ENCODE measurements around the gene RPS3A. TPM values are rescaled to one million over a fixed set of nuclear protein-coding genes. Genes with fewer than 3 reads are reported as not detected.
"Not testable (repeated sequence)": the region's sequence is repeated elsewhere in the genome, so short reads cannot be mapped to it uniquely, and the experiment has no call there.

The RPS3A gene
- total RNA-seq, 1 donor from 2014 or later, result 1,447 TPM

DNA sequence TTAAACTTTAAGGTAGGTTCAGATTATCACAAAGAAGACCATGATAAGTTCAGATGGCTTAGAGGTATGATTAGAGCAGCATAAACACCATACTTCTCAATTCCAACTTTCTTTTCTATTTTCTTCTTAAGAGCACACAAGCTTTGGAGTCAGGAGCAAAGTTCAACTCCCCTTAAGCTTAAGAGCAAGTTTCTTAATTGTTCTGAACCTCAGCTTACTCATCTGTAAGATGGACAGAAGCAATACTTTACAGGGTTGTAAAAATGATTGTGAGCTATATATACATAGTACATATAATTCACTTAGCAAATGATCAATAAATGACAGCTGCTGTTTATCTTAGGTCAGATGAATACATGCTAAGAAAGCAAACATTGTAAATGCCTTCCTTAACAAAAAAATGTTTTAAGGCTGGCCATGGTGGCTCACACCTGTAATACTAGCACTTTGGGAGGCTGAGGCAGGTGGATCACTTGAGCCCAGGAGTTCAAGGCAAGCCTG, 25.0 kb upstream of the RPS3A start:
- Histone ChIP-seq H3K27me3 (ENCODE audit: low read depth) (no peaks in the 10 kb centered on the region), H3K4me1 (no peaks in the 10 kb centered on the region), H3K27ac (no peak overlapping the region), H3K9me3 (no peaks in the 10 kb centered on the region), H3K36me3 (no peaks in the 10 kb centered on the region), H3K4me3 (no peak overlapping the region)
- ATAC-seq, result no peak
- TF ChIP-seq, protein P1, sequence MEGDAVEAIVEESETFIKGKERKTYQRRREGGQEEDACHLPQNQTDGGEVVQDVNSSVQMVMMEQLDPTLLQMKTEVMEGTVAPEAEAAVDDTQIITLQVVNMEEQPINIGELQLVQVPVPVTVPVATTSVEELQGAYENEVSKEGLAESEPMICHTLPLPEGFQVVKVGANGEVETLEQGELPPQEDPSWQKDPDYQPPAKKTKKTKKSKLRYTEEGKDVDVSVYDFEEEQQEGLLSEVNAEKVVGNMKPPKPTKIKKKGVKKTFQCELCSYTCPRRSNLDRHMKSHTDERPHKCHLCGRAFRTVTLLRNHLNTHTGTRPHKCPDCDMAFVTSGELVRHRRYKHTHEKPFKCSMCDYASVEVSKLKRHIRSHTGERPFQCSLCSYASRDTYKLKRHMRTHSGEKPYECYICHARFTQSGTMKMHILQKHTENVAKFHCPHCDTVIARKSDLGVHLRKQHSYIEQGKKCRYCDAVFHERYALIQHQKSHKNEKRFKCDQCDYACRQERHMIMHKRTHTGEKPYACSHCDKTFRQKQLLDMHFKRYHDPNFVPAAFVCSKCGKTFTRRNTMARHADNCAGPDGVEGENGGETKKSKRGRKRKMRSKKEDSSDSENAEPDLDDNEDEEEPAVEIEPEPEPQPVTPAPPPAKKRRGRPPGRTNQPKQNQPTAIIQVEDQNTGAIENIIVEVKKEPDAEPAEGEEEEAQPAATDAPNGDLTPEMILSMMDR (IDR thresholded peaks at IDR 0.05), result no peak
- DNase-seq, result no peak
- intact Hi-C loops (cut with DNase I), result no loop called here

DNA sequence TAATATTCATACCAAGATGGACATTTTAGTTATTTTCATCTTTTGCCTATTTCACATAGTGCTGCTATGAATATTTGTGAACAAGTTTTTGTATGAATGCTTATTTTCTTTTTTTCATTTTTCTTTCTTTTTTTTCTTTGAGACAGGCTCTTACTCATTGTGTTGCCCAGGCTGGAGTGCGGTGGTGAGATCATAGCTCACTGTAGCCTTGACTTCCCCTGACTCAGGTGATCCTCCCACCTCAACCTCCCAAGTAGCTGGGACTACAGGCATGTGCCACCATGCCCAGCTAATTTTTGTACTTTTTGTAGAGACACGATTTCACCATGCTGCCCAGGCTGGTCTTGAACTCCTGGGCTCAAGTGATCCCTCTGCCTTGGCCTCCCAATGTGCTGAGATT, 21.4 kb upstream of the RPS3A start:
- H3K4me1 ChIP-seq; H3K36me3 ChIP-seq; intact Hi-C loops (cut with DNase I); H3K27ac ChIP-seq; H3K27me3 ChIP-seq (ENCODE audit: low read depth); H3K4me3 ChIP-seq; DNase-seq; H3K9me3 ChIP-seq; ATAC-seq: not testable (repeated sequence)

DNA sequence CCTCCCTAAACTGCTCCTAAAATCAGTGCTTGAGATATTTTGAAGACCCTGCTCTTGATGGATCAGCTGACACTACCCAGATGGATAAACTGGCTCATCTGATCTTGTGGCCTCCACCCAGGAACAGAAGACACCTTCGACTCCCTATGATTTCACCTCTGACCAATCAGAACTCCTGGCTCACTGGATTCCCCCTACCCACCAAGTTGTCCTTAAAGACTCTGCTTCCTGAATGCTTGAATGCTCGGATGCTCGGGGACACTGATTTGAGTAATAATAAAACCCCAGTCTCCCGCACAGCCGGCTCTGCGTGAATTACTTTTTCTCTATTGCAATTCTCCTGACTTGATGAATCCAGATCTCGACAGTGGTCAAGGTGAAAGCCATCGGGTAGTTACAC, 12.0 kb upstream of the RPS3A start:
- intact Hi-C loops (cut with DNase I), result no loop called here
- H3K27ac ChIP-seq, result no peak overlapping the region
- no peak for DNase-seq

DNA sequence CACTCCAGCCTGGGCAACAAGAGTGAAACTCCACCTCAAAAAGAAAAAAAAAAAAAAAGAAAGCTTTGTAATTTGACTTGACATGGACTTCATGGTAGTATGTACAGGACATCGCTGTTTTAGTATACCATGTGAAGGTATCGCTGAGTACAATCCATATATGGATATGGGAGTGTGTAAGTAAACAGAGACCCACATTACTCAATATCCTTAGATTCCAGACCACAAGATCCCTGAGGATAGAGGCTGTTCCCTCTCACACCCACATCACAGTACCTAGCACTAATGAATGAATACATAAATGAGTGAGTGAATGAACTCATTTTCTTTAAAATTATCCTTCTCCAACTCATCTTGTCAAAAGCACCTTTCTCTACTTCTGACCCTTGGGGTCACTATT, 8.4 kb upstream of the RPS3A start:
- no peaks in the 10 kb centered on the region for H3K36me3 ChIP-seq
- TF ChIP-seq, protein P1 (IDR thresholded peaks at IDR 0.05), result no peak
- intact Hi-C loops (cut with DNase I), result no loop called here
- H3K9me3 ChIP-seq, result no peaks in the 10 kb centered on the region
- H3K4me1 ChIP-seq, result no peaks in the 10 kb centered on the region
- ATAC-seq (no peak), DNase-seq (no peak)
- H3K4me3 ChIP-seq, result no peak overlapping the region
- H3K27ac ChIP-seq, result no peak overlapping the region
- no peaks in the 10 kb centered on the region for H3K27me3 ChIP-seq (ENCODE audit: low read depth)

More for the DNA sequence above, 12.0 kb upstream of the RPS3A start:
- Histone ChIP-seq H3K27me3 (ENCODE audit: low read depth) (no peaks in the 10 kb centered on the region), H3K4me3 (no peak overlapping the region), H3K4me1 (no peaks in the 10 kb centered on the region), H3K36me3 (no peaks in the 10 kb centered on the region), H3K9me3 (no peaks in the 10 kb centered on the region)
- TF ChIP-seq, protein P1 (IDR thresholded peaks at IDR 0.05), result no peak
- ATAC-seq, result no peak

DNA sequence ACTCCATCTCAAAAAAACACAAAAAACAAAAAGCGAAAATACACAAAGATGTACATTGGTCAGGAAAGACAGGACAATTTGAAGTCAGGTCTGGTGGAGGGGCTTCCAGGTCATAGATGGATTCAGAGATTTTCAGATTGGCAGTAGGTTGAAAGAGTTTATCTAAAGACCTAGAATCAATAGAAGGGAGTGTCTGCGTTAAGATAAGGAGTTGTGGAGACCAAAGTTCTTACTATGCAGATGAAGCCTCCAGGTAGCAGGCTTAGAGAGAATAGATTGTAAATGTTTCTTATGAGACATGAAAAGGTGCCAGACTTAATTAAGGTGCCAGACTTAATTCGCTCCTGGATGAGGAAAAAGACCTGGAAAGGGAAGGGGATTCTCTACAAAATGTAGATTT, 6.9 kb upstream of the RPS3A start:
- no peak for DNase-seq
- no peak overlapping the region for H3K27ac ChIP-seq
- TF ChIP-seq, protein P1 (IDR thresholded peaks at IDR 0.05), result no peak
- no peak for ATAC-seq
- H3K27me3 ChIP-seq (ENCODE audit: low read depth), result no peaks in the 10 kb centered on the region
- H3K4me3 ChIP-seq, result no peak overlapping the region
- H3K4me1 ChIP-seq, result no peaks in the 10 kb centered on the region
- intact Hi-C loops (cut with DNase I), result no loop called here
- H3K36me3 ChIP-seq, result no peaks in the 10 kb centered on the region
- H3K9me3 ChIP-seq, result no peaks in the 10 kb centered on the region

DNA sequence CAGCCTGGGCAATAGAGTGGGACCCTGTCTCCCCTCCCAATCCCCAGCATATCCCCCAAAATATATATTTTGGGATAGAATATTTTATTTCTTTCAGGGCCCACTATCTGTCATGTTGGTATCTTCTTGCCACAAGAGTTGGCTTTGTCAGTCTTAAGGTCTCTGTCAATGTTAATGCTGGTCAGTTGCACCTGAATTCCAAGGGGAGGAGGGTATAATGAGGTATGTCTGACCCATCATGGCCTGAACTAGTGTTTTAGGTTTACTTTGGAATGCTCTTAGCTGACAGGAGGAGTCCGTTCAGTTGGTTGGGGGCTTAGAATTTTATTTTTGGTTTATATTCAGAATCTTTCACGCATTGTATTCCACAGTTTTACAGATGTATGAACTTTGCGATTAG, 6.2 kb upstream of the RPS3A start:
- H3K9me3 ChIP-seq, result no peaks in the 10 kb centered on the region
- H3K4me3 ChIP-seq, result no peak overlapping the region
- TF ChIP-seq, protein P1 (IDR thresholded peaks at IDR 0.05), result no peak
- DNase-seq, result no peak
- H3K27ac ChIP-seq, result no peak overlapping the region
- no peak for ATAC-seq
- H3K4me1 ChIP-seq, result no peaks in the 10 kb centered on the region
- no peaks in the 10 kb centered on the region for H3K36me3 ChIP-seq
- H3K27me3 ChIP-seq (ENCODE audit: low read depth), result no peaks in the 10 kb centered on the region
- intact Hi-C loops (cut with DNase I), result no loop called here

Measured in lower lobe of right lung (tissue), 2 donors.